COR-L47 (cell line): ENCODE measurements around the gene RPE.
A peak's percentile ranks its signal among the peaks of the same experiment; 100 is the strongest.

ENCODE experiments used
- DNase-seq: peaks from one replicate; lab custom pipeline; 2025; lab: John Stamatoyannopoulos, UW

The RPE gene

DNA sequence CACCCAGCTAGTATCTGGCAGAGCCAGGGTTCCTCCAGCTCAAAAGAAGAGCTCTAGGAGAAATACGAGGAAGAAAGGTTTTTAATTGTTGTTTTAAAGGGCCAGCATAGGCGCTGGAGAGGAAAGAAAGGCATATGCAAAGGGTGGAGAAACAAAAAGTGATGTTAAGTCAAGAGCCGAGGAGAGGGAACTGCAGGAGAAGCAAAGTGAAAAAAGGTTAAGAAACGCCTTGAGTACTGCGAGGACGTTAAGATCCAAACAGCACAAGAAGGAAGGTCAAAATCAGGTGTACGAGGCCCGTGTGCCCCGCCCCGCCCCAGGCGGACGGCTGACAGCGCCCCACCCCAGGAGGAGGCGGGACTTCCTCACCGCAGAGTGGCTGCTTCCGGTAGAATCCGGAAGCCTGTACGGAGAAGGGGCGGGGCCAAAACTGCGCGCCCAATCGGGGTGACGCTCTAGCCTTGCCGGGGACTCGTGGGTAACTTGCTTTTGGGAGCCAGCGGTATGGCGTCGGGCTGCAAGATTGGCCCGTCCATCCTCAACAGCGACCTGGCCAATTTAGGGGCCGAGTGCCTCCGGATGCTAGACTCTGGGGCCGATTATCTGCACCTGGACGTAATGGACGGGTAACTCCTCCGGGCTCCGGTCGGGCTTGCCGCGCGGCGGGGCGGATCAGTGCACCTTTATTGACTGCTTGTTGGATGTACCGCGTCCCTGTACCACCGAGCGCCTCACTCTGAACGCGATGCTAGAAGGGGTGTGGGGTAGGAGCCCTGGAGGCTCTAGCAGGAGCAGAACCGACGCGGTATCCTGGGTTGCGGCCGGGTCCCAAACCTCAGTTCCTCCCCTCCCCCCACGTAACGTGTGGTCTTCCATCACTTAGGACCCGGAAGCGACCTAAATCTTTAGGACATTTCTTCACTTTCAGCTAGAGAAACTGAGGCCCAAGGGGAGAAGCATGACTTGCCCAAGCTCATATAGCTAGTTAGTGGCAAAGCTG, at the start of gene RPE:
Gene RPE (plus strand): TSS at position 481 of the 1,000 bp plus-strand sequence. CDS start 24 bp downstream, at position 505.
- peak; percentile 95 for DNase-seq

DNA sequence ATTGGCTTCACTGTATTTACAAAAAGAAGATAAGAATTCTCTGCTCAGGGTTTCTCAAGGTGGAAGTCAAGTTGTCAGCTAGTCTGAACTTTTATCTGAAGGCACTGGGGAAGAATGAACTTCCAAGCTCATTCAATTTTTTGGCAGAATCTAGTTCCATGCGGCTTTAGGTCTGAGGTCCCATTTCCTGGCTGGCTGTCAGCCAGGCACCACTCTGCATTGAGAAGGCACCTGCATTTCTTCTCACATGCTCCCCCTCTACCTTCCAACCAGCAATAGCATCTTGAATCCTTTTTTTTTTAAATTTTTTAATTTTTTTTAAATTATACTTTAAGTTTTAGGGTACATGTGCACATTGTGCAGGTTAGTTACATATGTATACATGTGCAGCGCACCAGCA, 46.2 kb upstream of the RPE start:
- no peak for DNase-seq

DNA sequence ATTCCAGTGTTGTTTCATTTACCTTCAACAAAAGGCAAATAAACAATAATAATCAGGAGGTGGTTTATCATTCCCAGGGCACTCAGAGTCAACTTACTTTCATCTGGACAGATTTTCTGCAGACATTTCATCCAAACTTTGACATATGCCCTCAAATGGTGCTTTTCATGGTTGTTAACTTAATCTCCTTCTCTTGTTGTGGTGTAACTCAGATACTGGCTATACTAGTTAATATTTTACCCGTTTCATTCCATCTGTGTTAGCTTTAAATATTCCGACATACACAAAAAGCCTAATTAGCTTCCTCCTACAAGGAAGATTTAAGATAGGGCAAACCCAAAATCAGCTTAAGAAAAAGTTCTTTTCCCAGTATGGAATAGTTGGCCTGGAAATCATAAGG, 44.4 kb upstream of the RPE start:
- no peak for DNase-seq

DNA sequence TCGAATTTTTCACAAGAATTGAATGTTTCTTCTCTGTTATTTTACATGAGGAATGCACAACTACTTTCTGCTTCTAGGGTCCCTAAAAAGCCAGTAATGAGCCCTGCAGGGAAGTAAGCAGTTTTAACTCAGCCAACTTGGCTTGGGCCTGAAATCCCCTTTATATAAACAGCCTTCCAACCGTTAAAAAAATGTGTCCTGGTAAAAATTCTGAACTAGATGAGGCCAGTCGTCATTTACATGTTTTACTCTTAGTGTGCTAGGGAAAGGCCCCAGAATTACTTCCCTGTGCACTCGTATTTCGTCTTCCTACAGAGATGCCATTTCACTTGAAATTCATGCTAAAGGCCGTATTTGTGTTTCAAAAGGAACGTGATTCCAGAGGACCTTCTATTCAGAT, 42.4 kb upstream of the RPE start:
- no peak for DNase-seq

DNA sequence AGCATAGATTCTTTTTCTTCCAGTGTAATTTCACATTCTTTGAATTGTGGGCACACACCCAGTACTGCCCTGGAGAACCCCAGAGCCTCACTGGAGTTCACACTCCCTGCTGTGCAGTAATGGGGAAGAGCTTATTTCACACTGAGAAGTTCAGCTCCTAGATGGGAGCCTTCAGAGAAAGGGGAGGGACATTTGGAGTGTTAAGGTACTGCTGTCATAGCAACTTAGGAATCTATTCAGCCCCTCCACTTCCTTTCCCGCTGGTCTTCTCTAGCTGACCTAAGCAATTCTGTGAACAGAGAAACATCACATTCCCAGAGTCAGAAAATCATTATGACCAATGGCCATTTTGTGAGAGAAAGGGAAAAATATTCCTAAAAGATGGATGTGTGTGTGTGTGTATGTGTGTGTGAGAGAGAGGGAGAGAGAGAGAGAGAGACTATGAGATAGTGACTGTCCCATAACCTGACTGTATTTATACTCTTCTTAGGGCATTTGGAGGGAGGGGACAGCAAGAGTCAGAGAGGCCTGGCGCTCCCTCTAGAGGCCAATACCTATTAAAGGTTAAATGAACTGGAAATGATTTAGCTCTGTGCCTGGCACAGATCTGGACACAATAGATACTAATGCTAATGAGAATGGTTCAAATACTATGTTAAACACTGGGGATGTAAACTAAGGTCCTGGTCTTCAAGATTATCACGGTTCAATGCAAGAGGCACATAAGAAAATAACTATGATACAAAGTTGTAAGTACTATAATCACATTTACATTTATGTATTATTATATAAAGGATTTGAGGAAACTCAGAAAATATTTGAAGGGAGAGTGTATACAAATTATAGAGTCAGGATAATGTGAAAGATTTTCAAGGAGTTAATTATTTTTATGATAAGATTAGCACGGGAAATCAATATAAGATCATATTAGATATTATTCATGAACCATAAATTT, 41.5 kb upstream of the RPE start:
- DNase-seq: peak; percentile 71

DNA sequence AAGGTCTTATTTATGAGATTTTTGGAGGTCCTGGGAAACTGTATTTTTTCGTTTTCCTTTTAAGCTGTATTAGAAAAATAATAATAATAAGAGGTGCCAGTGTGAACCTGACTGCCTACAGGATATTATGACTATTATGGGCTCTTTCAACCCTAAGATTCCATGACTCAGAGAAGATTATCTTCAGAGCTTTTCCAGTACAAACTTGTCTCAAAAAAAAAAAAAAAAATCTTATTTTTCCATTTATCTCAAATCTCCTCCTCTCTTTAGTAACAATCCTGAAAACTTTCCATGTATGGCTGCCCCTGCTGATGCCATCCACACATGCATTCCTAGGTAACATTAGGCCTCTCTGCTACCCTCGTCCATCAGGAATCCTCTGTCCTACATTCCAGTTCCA, 36.7 kb upstream of the RPE start:
- DNase-seq: no peak

DNA sequence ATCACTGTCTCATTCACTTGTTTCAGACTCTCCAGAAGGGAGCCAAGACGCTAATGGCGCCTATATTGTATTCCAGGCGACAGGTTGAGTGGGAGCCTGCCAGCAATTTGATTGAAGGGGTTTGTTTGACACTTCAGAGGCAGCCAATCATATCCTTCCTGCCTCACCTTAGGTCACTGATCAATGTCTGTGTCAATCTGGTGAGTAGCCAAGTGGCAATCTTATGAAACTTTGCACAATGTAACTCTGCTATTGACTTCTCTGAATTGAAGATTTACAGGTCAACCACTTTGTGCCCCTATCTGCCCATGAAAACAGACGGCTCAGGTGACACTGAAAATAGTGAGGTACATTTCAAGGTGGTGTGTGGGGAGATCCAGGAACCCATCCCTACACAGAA, 32.7 kb upstream of the RPE start:
- DNase-seq: no peak

DNA sequence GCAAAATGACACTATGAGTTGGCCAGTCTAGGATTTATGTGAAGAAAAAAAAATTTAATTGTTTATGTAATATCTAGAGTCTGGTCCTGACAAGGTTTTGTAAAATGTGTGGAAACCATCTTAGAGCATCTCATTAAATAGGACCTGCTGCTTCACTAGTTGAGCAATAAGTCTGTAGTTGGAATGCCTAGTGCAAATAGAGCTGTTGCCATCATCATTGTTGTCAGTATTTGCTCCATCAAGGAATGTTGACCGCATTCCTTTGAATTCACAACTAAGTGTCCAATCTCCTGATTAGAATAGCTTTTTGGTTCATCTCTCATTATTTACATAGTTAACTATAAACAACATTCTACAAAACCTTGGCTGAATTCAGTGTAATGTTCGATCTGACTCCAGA, 32.2 kb upstream of the RPE start:
- DNase-seq: no peak

DNA sequence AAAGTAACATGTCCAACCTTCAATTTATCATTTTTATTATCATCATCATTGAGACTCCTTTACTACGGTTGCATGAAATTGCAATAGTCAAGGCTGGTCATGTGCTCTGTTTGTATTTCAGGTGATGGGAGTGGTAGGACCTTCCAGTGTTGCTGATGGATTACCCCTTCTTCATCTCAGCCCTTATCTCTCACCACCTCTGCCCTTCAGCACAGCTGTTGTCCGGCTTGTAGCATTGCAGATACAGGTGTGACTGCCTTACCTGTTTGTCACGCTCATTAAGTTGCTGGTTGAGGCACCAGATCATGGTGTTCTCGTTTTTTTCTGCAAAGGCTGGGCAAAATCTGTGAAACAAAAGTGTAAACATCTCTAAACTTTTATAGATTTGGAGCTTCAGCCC, 31.7 kb upstream of the RPE start:
- no peak for DNase-seq

DNA sequence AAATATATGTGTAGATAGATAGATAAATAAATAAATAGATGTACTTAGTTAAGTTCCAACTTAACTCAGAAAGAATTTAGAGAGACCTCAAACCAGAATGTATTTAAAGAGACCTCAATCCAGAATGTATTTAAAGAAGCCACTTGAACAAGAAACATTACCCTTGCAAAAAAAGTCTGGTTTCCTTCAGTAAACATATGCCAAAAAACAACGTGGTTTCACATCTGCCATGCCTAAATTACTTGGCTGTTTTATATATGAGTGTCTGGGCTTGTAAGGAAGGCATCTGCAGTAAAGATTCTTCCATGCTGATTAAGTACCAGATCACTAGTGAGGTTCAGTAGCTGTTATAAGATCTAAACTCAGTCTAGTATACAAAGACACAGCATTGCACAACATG, 29.1 kb upstream of the RPE start:
- DNase-seq: no peak

DNA sequence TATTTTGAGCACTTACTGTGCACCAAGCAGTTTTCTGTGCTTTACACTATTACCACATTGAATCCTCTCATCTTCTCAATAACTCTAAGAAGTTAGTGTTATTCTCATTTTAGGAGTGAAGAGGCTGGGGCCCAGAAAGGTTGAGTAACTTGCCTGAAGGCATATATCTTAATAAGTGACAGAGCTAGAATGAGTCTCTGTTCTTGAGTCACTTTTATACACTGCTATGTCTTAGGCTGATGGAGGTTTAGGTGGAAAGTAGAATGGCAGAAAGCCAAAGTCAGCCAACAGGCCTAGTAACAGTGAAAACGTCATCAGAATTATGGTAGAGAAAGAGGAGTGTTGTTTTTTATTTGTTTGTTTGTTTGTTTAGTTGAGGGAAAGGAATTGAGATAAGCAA, 27.9 kb upstream of the RPE start:
- DNase-seq: no peak

DNA sequence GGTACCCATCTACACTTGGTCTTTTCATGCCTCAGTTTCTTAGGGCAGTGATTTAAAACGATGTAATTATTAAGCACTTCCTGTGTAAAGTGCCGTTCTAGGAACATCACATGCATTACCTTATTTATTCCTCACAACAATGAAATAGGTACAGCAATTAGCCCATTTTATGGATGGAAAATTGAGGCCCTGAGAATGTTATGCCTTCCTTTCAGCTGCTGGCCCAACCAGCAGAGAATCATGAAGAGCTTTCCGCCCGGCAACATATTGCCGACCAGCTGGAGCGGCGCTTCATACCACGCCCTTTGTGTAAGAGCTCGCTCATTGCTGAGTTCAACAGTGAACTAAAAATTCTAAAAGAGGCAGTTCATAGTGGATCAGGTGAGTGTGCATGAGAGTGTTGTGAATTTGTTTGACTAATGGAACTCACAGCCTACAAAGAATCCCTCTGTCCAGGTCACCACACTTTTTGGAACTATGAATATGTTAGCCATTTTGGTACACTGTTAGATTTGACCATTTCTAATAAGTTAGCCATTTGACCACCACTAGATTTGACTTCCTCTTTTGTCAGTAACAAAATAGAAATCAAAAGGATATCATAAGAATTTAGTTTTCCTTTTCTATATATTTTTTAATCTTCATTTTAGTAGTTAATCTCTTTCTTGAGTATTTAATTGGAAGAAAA, 25.6 kb upstream of the RPE start:
- DNase-seq: no peak

DNA sequence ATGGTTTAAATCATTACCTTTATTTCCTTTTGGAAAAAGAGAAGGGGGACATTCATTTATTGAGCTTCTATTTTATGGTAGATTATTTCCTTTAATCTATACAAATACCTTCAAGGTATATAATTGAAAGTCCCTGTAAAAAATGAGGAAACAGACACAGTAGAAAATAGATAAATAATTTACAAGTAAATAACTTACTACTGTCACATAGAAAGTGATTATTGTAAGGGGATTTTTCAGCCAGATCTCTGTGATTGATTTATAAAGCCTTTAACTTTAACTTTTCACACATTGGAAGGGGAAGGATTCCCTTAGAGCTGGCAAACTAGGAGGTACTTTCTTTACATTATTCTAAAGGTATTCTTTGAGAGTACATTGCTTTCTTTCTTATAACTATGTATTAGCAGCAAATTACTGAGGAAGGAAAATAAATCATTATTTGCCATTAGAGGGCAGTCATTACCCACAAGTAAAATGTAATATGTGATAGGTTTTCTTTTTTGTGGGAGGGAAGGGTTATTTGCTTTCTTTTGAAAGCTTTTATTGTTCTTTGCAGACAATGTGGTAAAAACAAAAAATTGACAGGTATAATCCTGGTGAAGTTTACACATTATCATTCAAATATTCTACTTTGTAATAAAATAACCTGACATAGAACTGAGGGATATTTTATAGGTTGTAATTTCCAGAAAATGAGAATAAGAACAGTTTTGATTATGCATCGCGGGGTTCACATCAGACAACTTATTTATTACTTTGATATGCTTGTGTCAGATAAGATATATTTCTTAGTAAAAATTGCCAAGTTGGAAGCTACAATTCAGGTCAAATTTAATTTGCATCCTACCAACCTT, 24.8 kb upstream of the RPE start:
- peak; percentile 6 for DNase-seq

DNA sequence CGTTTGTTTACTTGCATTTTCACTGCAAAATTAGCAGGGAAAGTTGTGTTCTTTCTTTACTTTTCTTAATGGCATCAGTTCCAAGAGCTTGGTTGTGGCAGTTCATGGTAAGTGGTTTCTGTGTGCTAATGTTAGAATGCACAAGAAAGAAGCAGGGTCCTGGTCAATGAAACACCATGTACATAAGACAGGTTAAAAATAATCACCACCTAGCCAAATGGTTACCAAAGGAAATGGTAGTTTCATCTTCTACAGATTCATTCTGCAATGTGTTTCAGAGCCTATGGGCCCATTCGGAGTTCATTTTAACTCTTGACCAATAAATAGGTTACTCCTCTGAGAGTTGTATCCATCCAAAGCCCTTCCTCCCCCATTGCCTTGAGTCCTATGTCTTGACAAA, 18.1 kb upstream of the RPE start:
- DNase-seq: no peak

DNA sequence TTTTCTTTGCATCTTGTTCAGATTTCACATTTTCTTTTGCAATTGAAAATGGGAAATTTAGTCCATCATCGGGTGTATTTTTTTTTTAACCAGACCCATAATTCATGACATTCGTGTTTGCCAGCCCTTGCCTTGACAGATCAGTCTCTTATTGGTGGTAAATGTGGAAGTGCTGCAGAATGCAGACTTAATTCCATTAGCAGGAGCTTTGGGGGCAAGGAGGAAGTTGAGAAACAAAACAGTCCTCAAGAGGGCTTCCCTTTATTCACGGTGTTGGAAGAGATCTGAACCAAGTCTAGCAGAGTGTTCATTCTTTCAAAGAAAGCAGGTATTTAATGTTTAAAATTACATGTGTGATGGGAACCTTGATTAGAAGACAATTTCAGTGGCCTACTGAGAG, 16.6 kb upstream of the RPE start:
- no peak for DNase-seq

DNA sequence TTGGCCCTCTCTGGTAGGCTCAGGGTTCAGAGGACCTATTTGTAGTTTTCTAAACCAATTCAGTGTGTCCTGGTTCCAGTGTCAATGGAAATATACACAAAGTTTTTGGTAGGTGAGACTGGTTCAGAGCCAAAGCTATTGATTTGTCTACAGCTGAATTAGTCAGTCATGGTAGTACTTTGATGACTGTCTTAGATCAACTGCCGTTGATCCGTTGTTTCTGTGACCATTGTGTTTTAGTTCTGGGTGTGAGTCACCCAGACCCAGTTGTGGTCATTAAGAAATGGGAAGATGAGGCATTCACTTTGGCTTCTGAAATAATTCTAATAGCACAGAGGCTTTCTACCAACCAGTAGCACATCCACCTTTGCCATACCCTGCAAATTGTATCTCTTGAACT, 16.0 kb upstream of the RPE start:
- DNase-seq: no peak

DNA sequence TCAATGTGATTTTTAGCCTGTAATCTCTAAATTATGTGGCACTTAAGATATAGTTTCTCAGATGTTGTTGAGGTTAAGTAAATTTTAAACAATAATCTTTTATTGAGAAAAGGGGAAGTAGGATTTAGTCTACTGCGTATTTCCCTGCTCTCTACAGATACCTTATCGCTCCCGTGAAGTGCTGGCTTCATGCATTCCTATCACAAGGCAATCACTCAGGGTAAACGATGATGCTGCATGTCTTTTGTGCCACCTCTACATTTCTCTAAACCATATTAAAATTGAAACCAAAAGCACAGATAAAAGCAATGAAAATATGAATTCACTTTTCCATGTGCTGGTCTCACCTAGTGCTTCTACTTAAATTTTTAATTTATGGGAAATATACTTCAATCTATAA, 14.4 kb upstream of the RPE start:
- no peak for DNase-seq

DNA sequence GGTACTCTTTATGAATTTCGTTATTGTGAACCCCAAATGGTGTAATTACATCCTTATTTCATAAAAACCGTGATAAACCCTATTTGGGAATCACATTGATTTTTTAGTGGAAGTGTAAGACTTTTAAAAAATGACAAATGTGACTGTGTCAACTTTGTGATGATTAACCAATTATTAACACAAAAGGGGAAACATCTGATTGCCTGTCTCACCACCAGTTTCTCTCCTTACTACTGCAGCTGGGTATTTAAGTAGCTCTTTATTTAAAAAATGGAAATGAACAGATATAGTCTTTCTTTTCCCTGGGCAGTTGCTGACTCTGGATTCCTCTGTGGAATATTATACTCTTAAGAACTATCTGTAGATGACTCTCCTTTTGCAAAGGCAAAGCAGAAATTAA, 11.6 kb upstream of the RPE start:
- no peak for DNase-seq

DNA sequence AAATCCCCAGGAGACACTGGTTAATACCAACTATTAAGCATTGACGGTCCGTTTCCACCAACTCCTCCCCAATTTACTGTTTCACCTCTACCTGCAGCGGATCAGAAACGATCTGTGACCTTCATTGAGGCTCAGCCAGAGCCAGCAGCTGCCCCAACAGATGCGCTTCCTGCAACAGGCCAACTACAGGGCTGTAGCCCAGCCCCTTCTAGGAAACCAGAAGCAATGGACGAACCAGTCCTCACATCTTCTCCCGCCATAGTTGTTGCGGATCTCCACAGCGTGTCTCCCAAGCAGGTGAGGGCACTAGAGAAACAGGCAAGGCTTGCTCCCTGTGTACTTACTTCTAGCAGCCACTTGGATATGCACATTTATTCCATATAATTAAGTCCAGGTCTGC, 8.5 kb upstream of the RPE start:
- DNase-seq: no peak

DNA sequence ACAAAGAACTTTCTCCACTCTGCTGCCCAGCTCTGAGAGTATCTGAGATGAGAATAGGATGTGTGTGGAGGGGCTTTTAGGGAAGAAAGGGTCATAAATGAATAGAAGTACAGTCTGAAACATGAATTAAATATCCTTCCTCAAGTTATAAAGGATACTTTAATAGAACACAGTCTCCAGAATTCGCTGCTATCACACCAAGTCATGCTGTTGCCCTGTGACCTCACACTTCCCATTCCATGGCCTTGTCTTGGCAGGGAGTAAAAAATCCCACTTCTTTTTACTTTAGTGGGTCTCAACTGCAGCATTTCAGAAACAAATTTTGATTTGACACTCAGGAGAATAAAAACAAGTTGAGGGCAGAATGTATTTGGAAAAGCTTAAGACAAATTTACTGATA, 3.8 kb upstream of the RPE start:
- DNase-seq: no peak
